AML-193 (cell line): ENCODE measurements around the gene CDK15.

Source experiments
- DNase-seq, 2 experiments: peaks; one replicate each; lab custom pipeline; 2025; lab: John Stamatoyannopoulos, UW

The CDK15 gene

GRCh38 chr2:201908901-201909300, 102.6 kb downstream of the CDK15 start:
- DNase-seq: no peak

DNA sequence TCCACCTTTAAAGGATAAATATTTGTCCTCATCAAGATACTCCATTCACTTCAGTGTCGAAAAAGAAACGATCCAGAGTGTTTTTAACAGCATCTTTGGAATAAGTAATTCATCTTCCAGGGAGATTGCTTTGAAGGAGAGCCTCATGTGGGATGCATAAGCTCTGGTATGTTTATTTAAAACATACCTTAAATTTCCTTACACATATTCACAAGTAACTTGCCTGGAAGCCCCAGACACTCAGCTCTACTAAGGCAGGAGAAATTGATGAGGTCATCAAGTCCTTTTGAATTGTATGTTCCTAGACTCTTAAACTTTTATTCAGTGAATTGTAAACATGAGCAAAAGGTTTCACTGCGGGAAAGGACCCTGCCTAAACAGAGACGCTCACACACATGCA, 103.0 kb downstream of the CDK15 start:
- DNase-seq: no peak

DNA sequence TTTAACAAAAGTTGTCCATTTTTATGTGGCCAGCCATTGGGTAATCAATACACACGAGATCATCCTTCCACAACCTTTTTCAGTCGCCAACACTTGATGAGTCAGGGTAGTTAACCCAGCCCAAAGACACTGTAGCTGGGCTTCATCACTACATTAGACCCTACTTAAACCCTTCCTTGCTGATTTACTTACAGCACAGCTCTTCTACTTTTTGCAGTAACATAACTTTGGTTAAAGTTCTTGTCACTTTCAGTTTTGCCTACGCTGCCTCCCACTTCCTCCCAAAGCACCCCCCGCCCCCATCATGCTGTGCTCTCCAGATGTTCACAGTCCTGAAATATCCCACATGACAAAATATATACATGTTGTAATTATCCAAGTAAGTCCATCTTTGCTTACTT, 103.6 kb downstream of the CDK15 start:
- DNase-seq: no peak

DNA sequence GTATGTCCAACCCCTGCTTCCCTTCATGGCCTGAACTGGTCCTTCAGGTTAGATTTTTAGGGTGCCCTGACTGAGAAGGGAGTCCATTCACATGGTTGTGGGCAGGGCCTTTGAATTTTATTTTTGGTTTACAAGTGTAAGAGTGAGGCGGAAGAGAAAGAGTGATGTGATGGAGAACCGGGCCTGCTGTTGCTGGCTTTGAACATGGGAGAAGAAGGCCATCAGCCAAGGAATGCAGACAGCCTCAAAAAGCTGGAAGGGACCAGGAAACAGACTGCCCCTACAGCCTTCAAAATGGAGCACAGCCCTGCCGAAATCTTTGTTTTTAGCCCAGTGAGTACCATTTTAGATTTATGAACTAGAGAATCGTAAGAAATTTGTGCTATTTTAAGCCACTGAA, 105.0 kb downstream of the CDK15 start:
- no peak for DNase-seq

GRCh38 chr2:201913201-201913600, 106.9 kb downstream of the CDK15 start:
- DNase-seq: no peak

GRCh38 chr2:201915446-201915845, 109.1 kb downstream of the CDK15 start:
- DNase-seq: no peak

- DNase-seq: no peak
Observed at GRCh38 chr2:201916565-201916964, 110.2 kb downstream of the CDK15 start.

DNA sequence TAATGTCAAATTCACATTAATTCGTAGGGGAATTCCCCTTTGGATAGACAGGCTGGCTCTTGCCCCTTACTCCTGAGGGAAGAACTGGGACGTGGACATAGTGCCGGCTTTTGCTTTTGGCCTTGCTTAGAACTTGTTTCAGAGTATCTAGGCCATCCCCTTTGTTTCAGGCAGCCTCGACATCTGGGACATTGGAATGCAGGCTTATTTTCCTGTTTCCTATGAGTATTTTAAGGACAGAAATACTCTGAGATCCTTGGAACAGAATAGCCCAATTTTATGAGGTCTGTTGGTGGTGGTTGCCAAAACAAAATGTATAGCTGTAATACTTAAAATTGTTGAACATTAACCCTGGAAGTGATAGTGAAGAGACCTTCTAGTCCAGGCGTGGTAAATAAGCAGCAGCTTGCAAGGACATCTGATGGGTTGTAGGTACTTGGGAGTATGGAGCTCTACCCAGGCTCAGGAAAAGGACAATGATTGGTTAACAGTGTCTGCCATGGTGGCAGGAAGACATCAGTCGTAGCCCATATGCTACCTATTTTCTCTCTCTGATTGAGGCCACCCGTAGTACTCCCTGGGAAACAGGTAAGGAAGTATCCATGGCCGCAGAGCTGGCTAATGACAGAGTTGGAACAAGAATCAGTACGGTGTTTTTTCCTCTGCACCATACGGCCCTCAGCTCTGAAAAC, 112.4 kb downstream of the CDK15 start:
- no peak for DNase-seq

DNA sequence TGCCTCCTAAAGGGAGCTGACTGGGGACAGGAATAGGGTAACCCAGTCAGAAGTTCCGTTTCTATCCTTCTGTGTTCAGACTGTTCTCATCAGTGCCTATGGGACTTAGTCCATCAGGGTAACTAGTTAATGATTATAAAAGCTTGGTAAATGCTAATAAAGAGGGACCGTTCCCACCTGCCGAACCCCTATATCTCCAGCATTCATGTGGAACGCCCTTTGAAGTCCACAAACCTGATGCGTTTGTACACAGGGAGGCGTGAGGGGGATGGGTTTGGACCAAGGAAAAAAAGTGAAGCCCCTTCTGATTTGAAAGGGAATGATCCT, 112.9 kb downstream of the CDK15 start:
- DNase-seq: no peak

DNA sequence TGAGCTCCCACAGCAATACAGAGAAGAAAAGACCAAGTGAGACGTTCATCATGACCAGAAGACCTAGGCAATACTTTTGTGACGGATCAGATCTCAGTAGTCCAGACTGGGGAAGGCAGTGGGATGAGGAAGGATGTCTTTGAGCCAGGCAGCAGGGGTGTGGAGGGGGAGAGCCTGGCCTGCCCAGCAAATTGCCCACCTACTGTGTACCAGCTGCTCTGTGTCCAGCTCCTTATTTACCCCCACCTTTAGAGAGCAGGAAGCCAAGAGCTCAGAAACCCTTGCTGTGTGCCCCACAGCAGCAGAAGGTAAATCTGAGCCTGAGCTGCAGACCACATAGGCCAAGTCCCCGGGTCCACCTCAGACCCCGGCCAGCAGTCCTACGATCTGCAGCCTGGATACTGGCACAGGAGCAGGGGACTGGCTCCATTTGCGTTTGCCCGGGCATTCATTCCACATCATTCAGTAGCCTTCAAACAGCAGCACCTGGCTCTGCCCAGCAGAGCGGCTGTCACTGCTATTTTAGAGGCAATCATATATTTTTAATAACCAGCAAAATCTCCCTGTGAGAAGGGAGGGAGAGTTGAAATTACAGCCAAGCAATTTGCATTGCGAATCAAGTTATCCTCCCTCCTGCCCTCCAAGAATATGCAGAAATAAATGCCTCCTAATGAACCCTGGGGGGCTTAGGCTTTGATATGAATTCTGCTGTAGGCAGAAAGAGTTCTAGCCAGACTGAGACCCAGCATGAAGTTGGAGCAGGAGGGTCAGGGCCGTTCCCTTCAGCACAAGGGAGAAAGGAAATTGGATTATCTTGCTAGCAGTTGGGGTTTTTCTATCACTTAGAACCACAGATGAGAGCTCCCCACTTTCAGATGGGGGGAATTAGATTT, 117.3 kb downstream of the CDK15 start:
- DNase-seq: no peak

- DNase-seq: no peak
Observed at GRCh38 chr2:201924453-201924852, 118.1 kb downstream of the CDK15 start.

GRCh38 chr2:201925056-201925455, 118.7 kb downstream of the CDK15 start:
- DNase-seq: no peak

GRCh38 chr2:201926067-201926466, 119.7 kb downstream of the CDK15 start:
- no peak for DNase-seq

- no peak for DNase-seq
Observed at GRCh38 chr2:201928363-201928762, 122.0 kb downstream of the CDK15 start.

DNA sequence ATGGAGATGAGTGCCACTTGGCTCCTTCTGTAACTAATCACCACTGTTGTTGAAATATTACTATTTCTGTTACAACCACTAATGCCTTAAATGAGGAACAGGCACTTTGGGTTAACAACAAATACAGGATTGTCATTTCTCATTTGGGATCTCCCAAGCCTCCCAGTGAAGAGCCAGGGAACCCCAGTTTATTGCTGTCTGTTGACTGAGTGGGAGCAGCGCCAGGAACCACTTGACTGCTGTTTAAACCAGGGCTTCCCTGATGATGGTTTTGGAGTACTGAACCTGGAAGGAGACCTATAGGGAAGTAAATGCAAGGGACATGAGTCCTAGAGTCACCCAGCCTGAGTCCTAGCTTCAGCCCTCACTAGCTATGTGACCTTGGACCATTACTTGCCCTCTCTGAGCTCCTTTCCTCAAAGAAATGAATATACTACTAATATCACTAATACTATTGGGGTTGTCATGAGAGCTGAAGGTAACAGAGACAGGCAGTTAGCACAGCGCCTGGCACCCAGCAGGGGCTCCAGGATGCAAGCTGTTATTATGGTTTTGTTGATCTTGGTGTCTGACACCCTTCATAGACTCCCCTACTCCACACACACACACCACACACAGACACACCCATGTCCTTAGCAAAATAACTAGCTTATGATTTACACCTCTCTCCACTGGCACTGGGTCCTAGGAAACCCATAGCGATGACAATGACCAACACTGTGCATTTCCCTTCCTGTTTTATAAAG, 123.1 kb downstream of the CDK15 start:
- DNase-seq: no peak

DNA sequence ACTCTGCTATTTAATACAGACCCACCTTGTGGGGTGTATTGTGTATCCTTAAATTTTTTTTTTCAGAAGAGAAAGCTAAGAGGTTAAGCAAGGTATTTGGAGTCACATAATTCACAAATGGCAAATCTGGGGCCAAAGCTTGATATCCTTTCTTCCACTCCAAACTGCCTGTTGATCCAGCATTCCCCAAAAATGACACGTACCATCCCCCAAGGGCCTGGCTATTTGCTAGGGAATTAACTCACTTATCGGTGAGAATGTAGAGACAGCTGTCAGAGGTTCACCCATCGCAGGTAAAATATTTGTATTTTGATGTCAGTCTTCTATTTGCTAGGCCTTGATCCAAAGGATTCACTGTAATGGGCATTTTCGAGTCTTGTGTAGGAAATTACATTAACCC, 123.7 kb downstream of the CDK15 start:
- no peak for DNase-seq

DNA sequence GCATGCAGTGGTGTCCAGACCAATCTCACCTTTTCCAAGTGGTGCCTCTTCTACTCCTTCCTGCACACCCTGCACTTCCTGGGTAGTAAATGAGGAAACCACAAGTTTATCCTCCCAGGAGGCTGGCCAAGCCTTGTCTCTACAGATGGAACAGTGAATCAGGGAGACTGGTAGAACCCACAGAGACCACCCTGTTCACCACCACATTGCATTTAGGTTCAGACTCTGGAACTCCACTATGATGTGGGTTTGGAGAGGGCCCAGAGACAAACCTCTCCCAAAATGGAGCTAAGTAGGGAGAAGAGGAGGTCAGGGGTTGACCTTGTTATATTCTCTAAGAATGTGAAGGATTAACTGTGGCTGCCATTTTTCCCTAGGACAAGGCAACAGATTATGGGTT, 124.5 kb downstream of the CDK15 start:
- no peak for DNase-seq

DNA sequence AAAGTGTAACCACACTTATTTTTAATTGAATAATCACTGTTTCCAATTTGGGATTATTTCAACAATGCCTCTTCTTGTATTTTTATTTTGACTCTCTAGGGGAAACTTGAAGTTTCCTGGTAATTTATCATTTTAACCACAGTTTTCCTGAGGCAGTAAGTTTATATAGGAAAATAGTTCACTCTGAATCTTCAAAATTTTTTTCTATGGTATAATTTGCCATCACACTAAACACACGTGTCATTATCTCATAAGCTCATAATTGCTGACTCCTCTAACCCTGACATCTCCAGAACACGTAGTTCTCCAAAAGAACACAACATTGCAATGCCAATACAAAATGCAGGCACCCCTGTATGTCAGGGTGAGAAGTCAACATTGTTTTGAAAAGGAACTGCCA, 125.1 kb downstream of the CDK15 start:
- DNase-seq: no peak

DNA sequence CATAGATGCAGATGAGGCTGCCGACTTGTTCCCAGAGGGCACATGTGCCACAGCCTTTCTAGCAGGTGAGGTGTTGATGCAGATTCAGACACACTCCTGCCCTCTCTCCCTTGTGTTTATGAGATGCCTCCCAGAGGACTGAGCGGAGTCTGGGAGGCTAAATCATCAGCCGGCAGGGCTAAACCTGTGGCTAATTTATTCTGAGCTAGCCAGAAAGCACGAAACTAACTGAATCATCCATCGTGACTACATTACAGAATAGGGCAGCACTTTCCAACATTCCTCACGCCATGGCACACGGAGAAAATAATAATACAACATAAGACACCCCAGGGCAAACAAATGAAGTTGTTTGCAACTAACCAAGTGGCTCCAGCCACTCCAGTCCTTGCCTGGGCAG, 125.6 kb downstream of the CDK15 start:
- DNase-seq: no peak

DNA sequence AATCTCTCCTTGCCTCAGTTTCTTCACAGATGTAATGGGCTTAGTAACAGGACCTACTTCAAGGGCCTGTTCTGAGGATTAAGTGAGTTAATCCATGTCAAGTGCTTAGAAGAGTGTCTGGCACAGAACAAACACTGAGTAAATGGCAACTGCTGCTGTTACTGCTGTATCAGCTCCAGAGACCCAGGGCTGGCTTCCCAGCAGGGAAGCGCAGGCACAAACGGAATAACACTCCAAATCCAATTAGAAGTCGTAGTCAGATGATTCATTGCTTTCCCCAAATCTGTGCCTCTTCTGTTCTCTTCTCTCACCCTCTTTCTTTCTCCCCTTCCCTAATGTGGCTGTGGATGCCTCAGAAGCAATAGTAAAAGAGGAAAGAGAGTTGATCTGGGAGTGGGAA, 126.2 kb downstream of the CDK15 start:
- DNase-seq: no peak

DNA sequence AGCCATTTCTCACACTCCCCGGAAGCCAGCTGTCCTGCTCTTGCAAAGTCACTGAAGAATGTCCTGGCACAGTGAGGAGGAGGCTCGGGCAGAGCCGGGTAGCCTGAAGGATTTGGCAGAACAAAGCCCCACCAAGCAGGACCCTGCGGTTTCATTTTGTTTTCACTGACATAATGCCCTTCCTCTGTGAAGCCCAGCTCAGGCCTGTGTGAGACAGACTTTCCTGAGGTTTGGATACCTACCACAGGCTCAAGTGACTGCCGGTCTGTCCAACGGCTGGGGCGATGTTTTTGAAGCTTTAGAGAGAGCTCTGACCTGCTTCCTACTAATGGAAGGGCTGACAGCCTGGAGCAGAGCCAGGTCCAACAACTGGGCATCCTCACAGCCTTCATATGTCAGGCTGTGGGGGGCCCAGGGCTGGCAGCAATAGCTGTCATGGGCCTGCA, 127.5 kb downstream of the CDK15 start:
- DNase-seq: no peak

GRCh38 chr2:201936817-201937216, 130.5 kb downstream of the CDK15 start:
- no peak for DNase-seq

GRCh38 chr2:201937343-201937742, 131.0 kb downstream of the CDK15 start:
- no peak for DNase-seq
